HepG2 (cell line): Measurements from ENCODE around the gene NFATC2. TPM values are rescaled to one million over a fixed set of nuclear protein-coding genes. Genes with fewer than 3 reads are reported as not detected.

ENCODE experiments used
- ATAC-seq: fragments of 200-7000 bp; cut with Tn5 transposase; 3 replicates; pipeline ENCODE4 v1.9.1; 2020; ENCODE audit warnings: mild to moderate bottlenecking, moderate library complexity
- BruUV-seq: library from RNA; stranded (reverse); fragments of 400-500 nt; replicated peaks from 2 replicates; lab custom pipeline; 2021; lab: Mats Ljungman, UMichigan
- CTCF ChIA-PET: fragments of 300-600 bp; formaldehyde crosslinking; extraction: SDS; loops from one replicate; lab custom pipeline; 2021; ENCODE audit warnings: low total read pairs, inconsistent platforms, low intra/inter-chr PET ratio; lab: Yijun Ruan, JAX
- POLR2A ChIA-PET: fragments of 350-600 bp; sonication (Branson Sonifier 250); formaldehyde crosslinking; loops from one replicate; lab custom pipeline; 2020; ENCODE audit warnings: antibody characterized with exemption, inconsistent platforms; lab: Yijun Ruan, JAX
- DNase-seq: peaks from one replicate; pipeline ENCODE4 v3.0.0-alpha.2; 2015; ENCODE audit warnings: low spot score
- FAIRE-seq: peaks from 3 replicates; lab custom pipeline; 2011; peaks lifted over from hg19 to GRCh38; lab: Jason Lieb, UNC
- H2AFZ ChIP-seq: one replicate; pipeline ENCODE4 v1.6.1; 2011; ENCODE audit warnings: low read length, inconsistent platforms
- H3K27ac ChIP-seq: fragments of 300-600 bp; 3 replicates; pipeline ENCODE4 v1.8.0; 2011; ENCODE audit warnings: mixed run types, mild to moderate bottlenecking, mixed read lengths, low read length, inconsistent platforms; ENCODE audit not compliant: insufficient read depth; ENCODE audit errors: extremely low read length
- H3K27me3 ChIP-seq, 2 experiments: fragments of 200-600 bp in 1 of 2; 2 replicates in 1 of 2; 3 replicates in 1 of 2; pipeline versions ENCODE4 v1.6.0 to v1.8.0; 2011; ENCODE audit warnings: low read length in 2 of 2, mild to moderate bottlenecking in 2 of 2, moderate library complexity in 2 of 2, inconsistent platforms in 1 of 2; ENCODE audit not compliant: insufficient read depth in 2 of 2, control insufficient read depth in 1 of 2
- H3K36me3 ChIP-seq, 2 experiments: fragments of 200-600 bp in 1 of 2; replicated peaks in 1 of 2; 2 replicates in 1 of 2; 3 replicates in 1 of 2; pipeline versions ENCODE4 v1.5.1 to v1.8.0; 2011; ENCODE audit warnings: low read length in 2 of 2, inconsistent platforms in 1 of 2; ENCODE audit not compliant: insufficient read depth in 2 of 2, control insufficient read depth in 1 of 2
- H3K4me1 ChIP-seq: 2 replicates; pipeline ENCODE4 v1.5.1; 2012; ENCODE audit warnings: low read length, inconsistent platforms; ENCODE audit not compliant: insufficient read depth
- H3K4me2 ChIP-seq: 2 replicates; pipeline ENCODE4 v1.6.0; 2011; ENCODE audit warnings: low read depth, low read length, inconsistent platforms
- H3K4me3 ChIP-seq, 3 experiments: fragments of 200-600 bp in 1 of 3; sonication (generic), shearing (Covaris generic) in 1 of 3; replicated peaks in 1 of 3; 2 replicates each; pipeline ENCODE4 v1.5.1; 2011 to 2016; ENCODE audit warnings: low read length in 3 of 3, inconsistent platforms in 2 of 3, low read depth in 2 of 3, mild to moderate bottlenecking in 2 of 3, control low read depth in 1 of 3, mixed read lengths in 1 of 3; ENCODE audit not compliant: insufficient read depth in 1 of 3
- H3K79me2 ChIP-seq: one replicate; pipeline ENCODE4 v1.6.1; 2011; ENCODE audit warnings: low read length, inconsistent platforms; ENCODE audit not compliant: insufficient read depth
- H3K9ac ChIP-seq: 2 replicates; pipeline ENCODE4 v1.6.0; 2011; ENCODE audit warnings: mild to moderate bottlenecking, low read depth, low read length, inconsistent platforms; ENCODE audit not compliant: insufficient read depth
- H3K9me3 ChIP-seq: 2 replicates; pipeline ENCODE4 v1.5.1; 2012; ENCODE audit warnings: mild to moderate bottlenecking, low read length
- H4K20me1 ChIP-seq: 2 replicates; pipeline ENCODE4 v1.6.0; 2011; ENCODE audit warnings: inconsistent platforms, mild to moderate bottlenecking, low read length, moderate library complexity; ENCODE audit not compliant: insufficient read depth
- DBP ChIP-seq: sonication (generic); formaldehyde crosslinking; IDR thresholded peaks from 2 replicates; pipeline ENCODE4 v1.4.0; 2020; ENCODE audit warnings: missing genetic modification reagents; ENCODE audit errors: not compliant biosample characterization
- FIP1L1 ChIP-seq: fragments of 200-400 bp; formaldehyde crosslinking; IDR thresholded peaks from 2 replicates; pipeline ENCODE4 v1.6.1; 2018; ENCODE audit warnings: low read depth, mild to moderate bottlenecking, low read length, moderate library complexity, borderline replicate concordance; ENCODE audit not compliant: insufficient read depth
- SNAI1 ChIP-seq: sonication (generic); formaldehyde crosslinking; IDR thresholded peaks from 2 replicates; pipeline ENCODE4 v1.5.0; 2020; ENCODE audit warnings: mild to moderate bottlenecking, missing genetic modification reagents, borderline replicate concordance
- TGIF2 ChIP-seq: IDR thresholded peaks from 2 replicates; pipeline ENCODE4 v1.6.1; 2016; ENCODE audit warnings: control low read depth, missing compliant biosample characterization
- ZNF558 ChIP-seq: sonication (generic); formaldehyde crosslinking; IDR thresholded peaks from 2 replicates; pipeline ENCODE4 v1.9.0; 2022; ENCODE audit warnings: mild to moderate bottlenecking, missing genetic modification reagents, borderline replicate concordance
- WGBS: methylation state at CpG from one replicate; pipeline ENCODE4 v1.1.6; 2017; ENCODE audit warnings: low lambda C conversion rate; 5-methylcytosine and 5-hydroxymethylcytosine counted together
- in situ Hi-C: cut with HindIII; loops from 2 replicates; pipeline ENCODE4 v1.10.0; 2017; ENCODE audit warnings: low pct_unique_long_range_greater_than_20kb; ENCODE audit not compliant: extremely low pct_ligation_motif_present
- intact Hi-C: fragments of 100-400 bp; cut with micrococcal nuclease; formaldehyde crosslinking; loops from one replicate; pipeline ENCODE4 v1.10.0; 2022; ENCODE audit not compliant: unreplicated experiment
- polyA plus RNA-seq, 8 experiments: library from polyadenylated mRNA; depleted of rRNA in 3 of 8; stranded (reverse) in 7 of 8; unstranded in 1 of 8; fragments of >200 nt; fragmentation: Illumina TruSeq in 4 of 8; extraction: Trizol in 4 of 8; gene quantifications; 2 replicates each; pipeline versions ENCODE4 v1.2.1 to v1.2.3, GENCODE V29; 2011 to 2016; ENCODE audit warnings: low read depth in 4 of 8, missing spikeins in 1 of 8, mixed read lengths in 1 of 8; ENCODE audit not compliant: insufficient read depth in 1 of 8
- total RNA-seq, 5 experiments: library from RNA; depleted of rRNA; stranded (reverse); fragments of >200 nt; fragmentation: Illumina TruSeq; extraction: Trizol; gene quantifications; 2 replicates each; pipeline ENCODE4 v1.2.3, GENCODE V29; 2016; ENCODE audit warnings: low read depth in 1 of 5
- TF ChIP-seq, protein P1 (sequence below): sonication (generic); formaldehyde crosslinking; IDR thresholded peaks from 2 replicates; pipeline ENCODE4 v1.4.0; 2020; ENCODE audit warnings: missing genetic modification reagents

Gene NFATC2
- total and polyA plus RNA-seq, 2 of the 13 experiments (the other 11 are each of a cell fraction or from before 2014, with no cell fraction given), result 1.9 to 3.3 TPM

- H3K27ac ChIP-seq, result no peak overlapping the region
- in situ Hi-C loops (no loop called here), intact Hi-C loops (loop anchor here (10.0 kb wide), 1 partner anchor 67 kb away; no protein-coding TSS in a partner anchor)
- no peak for FAIRE-seq
- DNase-seq, result no peak
- H3K9ac ChIP-seq, result no peak overlapping the region
- peaks cover 7% of the 10 kb centered on the region; the same call in 1 of the 2 replicates for H3K9me3 ChIP-seq
- no peaks in the 10 kb centered on the region for H3K79me2 ChIP-seq
- TF ChIP-seq, protein P1, sequence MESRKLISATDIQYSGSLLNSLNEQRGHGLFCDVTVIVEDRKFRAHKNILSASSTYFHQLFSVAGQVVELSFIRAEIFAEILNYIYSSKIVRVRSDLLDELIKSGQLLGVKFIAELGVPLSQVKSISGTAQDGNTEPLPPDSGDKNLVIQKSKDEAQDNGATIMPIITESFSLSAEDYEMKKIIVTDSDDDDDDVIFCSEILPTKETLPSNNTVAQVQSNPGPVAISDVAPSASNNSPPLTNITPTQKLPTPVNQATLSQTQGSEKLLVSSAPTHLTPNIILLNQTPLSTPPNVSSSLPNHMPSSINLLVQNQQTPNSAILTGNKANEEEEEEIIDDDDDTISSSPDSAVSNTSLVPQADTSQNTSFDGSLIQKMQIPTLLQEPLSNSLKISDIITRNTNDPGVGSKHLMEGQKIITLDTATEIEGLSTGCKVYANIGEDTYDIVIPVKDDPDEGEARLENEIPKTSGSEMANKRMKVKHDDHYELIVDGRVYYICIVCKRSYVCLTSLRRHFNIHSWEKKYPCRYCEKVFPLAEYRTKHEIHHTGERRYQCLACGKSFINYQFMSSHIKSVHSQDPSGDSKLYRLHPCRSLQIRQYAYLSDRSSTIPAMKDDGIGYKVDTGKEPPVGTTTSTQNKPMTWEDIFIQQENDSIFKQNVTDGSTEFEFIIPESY (CRISPR knock-in tag), result peak; percentile 66
- TF ChIP-seq DBP (CRISPR knock-in tag), result no peak
- TF ChIP-seq ZNF558 (CRISPR knock-in tag), result no peak
- TF ChIP-seq SNAI1 (CRISPR knock-in tag), result no peak
- TF ChIP-seq TGIF2, result no peak
- TF ChIP-seq FIP1L1, result no peak
- peaks cover 5% of the 10 kb centered on the region; the same call in 1 of the 2 replicates for H4K20me1 ChIP-seq
- H3K4me2 ChIP-seq, result no peak overlapping the region
- no peak overlapping the region for H2AFZ ChIP-seq
- WGBS, result 97% methylated on average over 12 of the region's 12 CpGs
- no peak overlapping the region for H3K4me3 ChIP-seq
- POLR2A ChIA-PET, result no interaction called here
- H3K27me3 ChIP-seq, result no peaks in the 10 kb centered on the region
- peaks cover 4 to 33% of the 10 kb centered on the region in 2 experiments; a peak in 4 of 5 replicates for H3K36me3 ChIP-seq
- BruUV-seq, result no TSS peak
- H3K4me1 ChIP-seq, result peaks cover 21% of the 10 kb centered on the region
- no peak for ATAC-seq
- CTCF ChIA-PET, result no interaction called here
These were observed 91.0 kb downstream of the NFATC2 start for GRCh38 chr20:51451484-51451883.
